Spleen (tissue), 11 donors: ENCODE results near the gene RBBP8. TPM values are rescaled to one million over a fixed set of nuclear protein-coding genes. Genes with fewer than 3 reads are reported as not detected.

Experiments used
- DNase-seq: peaks from one replicate; pipeline ENCODE4 v3.0.0-alpha.2; 2020
- H3K27ac ChIP-seq, 8 donors: fragments of 200-600 bp; sonication (generic) in 7 of 8; 1 replicate in 4 of 8; 2 replicates in 4 of 8; pipeline versions ENCODE4 v1.5.0 to v1.8.0; 2016 to 2021; ENCODE audit warnings: inconsistent platforms in 4 of 8, mild to moderate bottlenecking in 4 of 8, moderate library complexity in 1 of 8
- H3K27me3 ChIP-seq, 7 donors: fragments of 200-600 bp; sonication (generic) in 6 of 7; replicated peaks in 1 of 7; 1 replicate in 4 of 7; 2 replicates in 3 of 7; pipeline versions ENCODE4 v1.5.0 to v1.8.0; 2016 to 2021; ENCODE audit warnings: inconsistent platforms in 3 of 7, mild to moderate bottlenecking in 1 of 7
- H3K36me3 ChIP-seq, 6 donors: fragments of 200-600 bp; sonication (generic) in 5 of 6; 1 replicate in 4 of 6; 2 replicates in 2 of 6; pipeline versions ENCODE4 v1.5.0 to v1.8.0; 2016 to 2021; ENCODE audit warnings: inconsistent platforms in 2 of 6
- H3K4me1 ChIP-seq, 6 donors: fragments of 200-600 bp; sonication (generic) in 5 of 6; 1 replicate in 3 of 6; 2 replicates in 3 of 6; pipeline versions ENCODE4 v1.5.0 to v1.8.0; 2016 to 2021; ENCODE audit warnings: inconsistent platforms in 3 of 6
- H3K4me3 ChIP-seq, 8 donors: fragments of 200-600 bp; sonication (generic) in 7 of 8; 1 replicate in 4 of 8; 2 replicates in 4 of 8; pipeline versions ENCODE4 v1.5.0 to v1.8.0; 2016 to 2021; ENCODE audit warnings: inconsistent platforms in 4 of 8, mild to moderate bottlenecking in 4 of 8, moderate library complexity in 2 of 8
- H3K9me3 ChIP-seq, 8 donors: fragments of 200-600 bp; sonication (generic) in 7 of 8; 1 replicate in 4 of 8; 2 replicates in 4 of 8; pipeline versions ENCODE4 v1.5.0 to v1.8.0; 2016 to 2021; ENCODE audit warnings: inconsistent platforms in 4 of 8
- CTCF ChIP-seq, 11 experiments: fragments of 200-600 bp in 7 of 11; fragments of 450-650 bp in 4 of 11; sonication (generic) in 4 of 11; IDR thresholded peaks in 8 of 11; conservative IDR thresholded peaks in 3 of 11; 1 replicate in 7 of 11; 2 replicates in 4 of 11; pipeline versions ENCODE4 v1.4.0 to v1.8.0; 2016 to 2021; ENCODE audit warnings: antibody characterized with exemption in 11 of 11, inconsistent platforms in 4 of 11, mild to moderate bottlenecking in 1 of 11
- POLR2A ChIP-seq, 3 donors: fragments of 450-650 bp; IDR thresholded peaks; one replicate each; pipeline ENCODE4 v1.5.1; 2017; ENCODE audit warnings: antibody characterized with exemption in 3 of 3, mild to moderate bottlenecking in 1 of 3
- POLR2AphosphoS5 ChIP-seq, 3 donors: sonication (generic); formaldehyde crosslinking; IDR thresholded peaks; one replicate each; pipeline ENCODE4 v1.5.1; 2017; ENCODE audit warnings: antibody characterized with exemption in 3 of 3
- WGBS, 5 donors: extraction: QIAGEN DNeasy Blood & Tissue Kit in 3 of 5; methylation state at CpG; one replicate each; pipeline versions ENCODE4 v1.1.5 to v1.1.7; 2013 to 2018; 5-methylcytosine and 5-hydroxymethylcytosine counted together
- intact Hi-C: fragments of 100-400 bp; cut with DNase I; formaldehyde crosslinking; loops from one replicate; pipeline ENCODE4 v1.15.0; 2023; ENCODE audit warnings: low total_unique reads
- polyA plus RNA-seq, 3 donors: library from polyadenylated mRNA; stranded (reverse); fragments of 200-250 nt; gene quantifications; one replicate each; pipeline ENCODE4 v1.2.1, GENCODE V29; 2013
- total RNA-seq, 7 donors: library from RNA; depleted of rRNA in 3 of 7; stranded (reverse); fragments of >200 nt in 3 of 7; fragmentation: NEBNext Ultra II Directional in 4 of 7; extraction: Animal tissue kit (Norgen Biotek cat#: 25700) in 4 of 7; gene quantifications; one replicate each; pipeline versions ENCODE4 v1.1.0 to v1.2.1, GENCODE V29; 2016 to 2021
- donor health status: healthy with polysubstance abuse.
- donor health status: DM: no; HTN: no; CAD: no; lungs with moderate emphysema.
- donor health status: DM: no; HTN: no; CAD: no.
- donor health status: Bipolar disorder and iron deficiency.
- donor health status: healthy.
- donor health status: DM: no; HTN: no; CAD: no.
- donor health status: DM: yes; HTN: yes; CAD: no.

RBBP8 gene
- total and polyA plus RNA-seq, 10 donors: 10.6 to 21.4 (median 16.4) TPM

- H3K4me3 ChIP-seq: no peak overlapping the region
- H3K4me1 ChIP-seq: no peaks in the 10 kb centered on the region
- intact Hi-C loops: no loop called here
- H3K27me3 ChIP-seq: no peaks in the 10 kb centered on the region
- WGBS, 5 donors: 65 to 83% (median 71%) methylated on average over 3 of the region's 3 CpGs
- H3K36me3 ChIP-seq: no peaks in the 10 kb centered on the region
- no peak for TF ChIP-seq POLR2A (IDR thresholded peaks at IDR 0.05)
- no peak for TF ChIP-seq POLR2AphosphoS5 (IDR thresholded peaks at IDR 0.05)
- TF ChIP-seq CTCF (IDR thresholded peaks at IDR 0.05 in 8 of 11, conservative IDR thresholded peaks at IDR 0.05 in 3 of 11): no peak
- H3K9me3 ChIP-seq: no peaks in the 10 kb centered on the region
- DNase-seq: no peak
- no peak overlapping the region for H3K27ac ChIP-seq
Measured at GRCh38 chr18:23036660-23037201, 103.6 kb downstream of the RBBP8 start.

- no peak overlapping the region for H3K4me3 ChIP-seq
- no peak overlapping the region for H3K27ac ChIP-seq
- no peaks in the 10 kb centered on the region for H3K9me3 ChIP-seq
- DNase-seq: no peak
- 87 to 100% (median 92%) methylated on average over 2 of the region's 2 CpGs for WGBS, 5 donors
- no peaks in the 10 kb centered on the region for H3K36me3 ChIP-seq
- intact Hi-C loops: no loop called here
- H3K27me3 ChIP-seq: no peaks in the 10 kb centered on the region
- TF ChIP-seq CTCF (IDR thresholded peaks at IDR 0.05 in 8 of 11, conservative IDR thresholded peaks at IDR 0.05 in 3 of 11) (no peak), POLR2A (IDR thresholded peaks at IDR 0.05) (no peak), POLR2AphosphoS5 (IDR thresholded peaks at IDR 0.05) (no peak)
- no peaks in the 10 kb centered on the region for H3K4me1 ChIP-seq
Measured at GRCh38 chr18:23037646-23038045, 104.5 kb downstream of the RBBP8 start.

- TF ChIP-seq POLR2A (IDR thresholded peaks at IDR 0.05) (no peak), CTCF (IDR thresholded peaks at IDR 0.05 in 8 of 11, conservative IDR thresholded peaks at IDR 0.05 in 3 of 11) (no peak), POLR2AphosphoS5 (IDR thresholded peaks at IDR 0.05) (no peak)
- 73 to 86% (median 78%) methylated on average over 4 of the region's 4 CpGs for WGBS, 5 donors
- H3K4me1 ChIP-seq: no peaks in the 10 kb centered on the region
- no peaks in the 10 kb centered on the region for H3K27me3 ChIP-seq
- DNase-seq: no peak
- no peaks in the 10 kb centered on the region for H3K36me3 ChIP-seq
- intact Hi-C loops: no loop called here
- no peaks in the 10 kb centered on the region for H3K9me3 ChIP-seq
- no peak overlapping the region for H3K27ac ChIP-seq
- H3K4me3 ChIP-seq: no peak overlapping the region
Measured at GRCh38 chr18:23038712-23039111, 105.6 kb downstream of the RBBP8 start.

GRCh38 chr18:23042133-23042532 is 109.0 kb downstream of the RBBP8 start:
- Histone ChIP-seq H3K4me1 (no peaks in the 10 kb centered on the region), H3K4me3 (no peak overlapping the region), H3K27ac (no peak overlapping the region), H3K27me3 (no peaks in the 10 kb centered on the region), H3K9me3 (no peaks in the 10 kb centered on the region), H3K36me3 (no peaks in the 10 kb centered on the region)
- no peak for DNase-seq
- no peak for TF ChIP-seq POLR2A (IDR thresholded peaks at IDR 0.05)
- intact Hi-C loops: no loop called here
